ENCODE results near the gene CACNA1G. TPM values are rescaled to one million over a fixed set of nuclear protein-coding genes. Genes with fewer than 3 reads are reported as not detected.

The CACNA1G gene
- total RNA-seq, 1 donor from 2014 or later, result 29.0 TPM

DNA sequence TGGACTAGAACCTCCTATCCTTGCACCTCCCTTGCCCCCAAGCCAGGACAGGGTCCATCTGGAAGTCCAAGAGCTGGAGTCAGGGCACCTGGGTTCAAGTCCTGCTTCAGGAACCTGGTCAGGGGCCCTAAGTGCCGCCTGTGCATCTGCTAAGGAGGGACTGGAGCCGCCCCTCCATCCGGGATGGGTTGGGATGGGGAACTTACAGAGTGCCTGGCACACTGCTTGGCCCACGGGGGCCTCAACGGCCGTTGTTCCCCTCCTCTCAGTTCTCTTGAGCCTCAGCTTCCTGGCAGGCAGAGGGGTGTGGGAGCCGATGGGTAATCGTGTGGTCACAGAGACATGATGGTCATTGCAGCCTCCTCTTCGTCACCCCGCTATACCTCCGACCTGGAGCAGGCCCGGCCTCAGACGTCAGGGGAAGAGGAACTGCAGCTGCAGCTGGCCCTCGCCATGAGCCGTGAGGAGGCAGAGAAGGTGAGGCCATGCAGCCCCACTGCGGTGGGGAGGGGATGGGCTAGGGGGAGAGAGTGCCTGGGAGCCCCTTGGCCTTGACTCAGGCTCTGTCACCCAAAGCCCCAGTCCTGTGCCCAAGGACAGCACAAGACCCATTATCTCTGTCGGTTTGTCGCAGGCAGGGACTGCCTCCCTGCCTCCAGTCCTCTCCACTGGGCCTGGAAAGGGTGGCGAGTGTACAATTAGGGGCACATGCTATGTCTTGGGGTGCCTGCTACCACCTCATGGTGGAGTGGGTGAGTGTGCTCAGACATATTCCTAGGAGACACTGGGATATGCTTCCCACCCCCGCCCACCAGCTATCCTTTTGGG, 22.6 kb upstream of the CACNA1G start:
- TF ChIP-seq, protein P1, sequence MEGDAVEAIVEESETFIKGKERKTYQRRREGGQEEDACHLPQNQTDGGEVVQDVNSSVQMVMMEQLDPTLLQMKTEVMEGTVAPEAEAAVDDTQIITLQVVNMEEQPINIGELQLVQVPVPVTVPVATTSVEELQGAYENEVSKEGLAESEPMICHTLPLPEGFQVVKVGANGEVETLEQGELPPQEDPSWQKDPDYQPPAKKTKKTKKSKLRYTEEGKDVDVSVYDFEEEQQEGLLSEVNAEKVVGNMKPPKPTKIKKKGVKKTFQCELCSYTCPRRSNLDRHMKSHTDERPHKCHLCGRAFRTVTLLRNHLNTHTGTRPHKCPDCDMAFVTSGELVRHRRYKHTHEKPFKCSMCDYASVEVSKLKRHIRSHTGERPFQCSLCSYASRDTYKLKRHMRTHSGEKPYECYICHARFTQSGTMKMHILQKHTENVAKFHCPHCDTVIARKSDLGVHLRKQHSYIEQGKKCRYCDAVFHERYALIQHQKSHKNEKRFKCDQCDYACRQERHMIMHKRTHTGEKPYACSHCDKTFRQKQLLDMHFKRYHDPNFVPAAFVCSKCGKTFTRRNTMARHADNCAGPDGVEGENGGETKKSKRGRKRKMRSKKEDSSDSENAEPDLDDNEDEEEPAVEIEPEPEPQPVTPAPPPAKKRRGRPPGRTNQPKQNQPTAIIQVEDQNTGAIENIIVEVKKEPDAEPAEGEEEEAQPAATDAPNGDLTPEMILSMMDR (IDR thresholded peaks at IDR 0.05; ENCODE audit: unreplicated experiment), result no peak
- Mint-ChIP-seq H3K9me3 (no peaks in the 10 kb centered on the region), H3K27ac (no peak overlapping the region)

GRCh38 chr17:50538549-50539410, 21.7 kb upstream of the CACNA1G start:
- Mint-ChIP-seq H3K27me3 (ENCODE audit: low read depth) (peaks cover under 1% of the 10 kb centered on the region), H3K36me3 (peaks cover 8% of the 10 kb centered on the region), H3K9me3 (no peaks in the 10 kb centered on the region), H3K27ac (no peak overlapping the region), H3K4me3 (no peak overlapping the region), H3K4me1 (peaks cover 34% of the 10 kb centered on the region)
- no peak for DNase-seq (ENCODE audit: low spot score in 2 of 2, unreplicated experiment in 2 of 2)
- TF ChIP-seq, protein P1 (IDR thresholded peaks at IDR 0.05; ENCODE audit: unreplicated experiment), result no peak

More for the DNA sequence above, 22.6 kb upstream of the CACNA1G start:
- no peak overlapping the region for H3K4me3 Mint-ChIP-seq
- H3K36me3 Mint-ChIP-seq, result peaks cover 8% of the 10 kb centered on the region
- peaks cover 36% of the 10 kb centered on the region for H3K4me1 Mint-ChIP-seq
- H3K27me3 Mint-ChIP-seq (ENCODE audit: low read depth), result peaks cover 7% of the 10 kb centered on the region
- no peak for DNase-seq (ENCODE audit: low spot score in 2 of 2, unreplicated experiment in 2 of 2)

DNA sequence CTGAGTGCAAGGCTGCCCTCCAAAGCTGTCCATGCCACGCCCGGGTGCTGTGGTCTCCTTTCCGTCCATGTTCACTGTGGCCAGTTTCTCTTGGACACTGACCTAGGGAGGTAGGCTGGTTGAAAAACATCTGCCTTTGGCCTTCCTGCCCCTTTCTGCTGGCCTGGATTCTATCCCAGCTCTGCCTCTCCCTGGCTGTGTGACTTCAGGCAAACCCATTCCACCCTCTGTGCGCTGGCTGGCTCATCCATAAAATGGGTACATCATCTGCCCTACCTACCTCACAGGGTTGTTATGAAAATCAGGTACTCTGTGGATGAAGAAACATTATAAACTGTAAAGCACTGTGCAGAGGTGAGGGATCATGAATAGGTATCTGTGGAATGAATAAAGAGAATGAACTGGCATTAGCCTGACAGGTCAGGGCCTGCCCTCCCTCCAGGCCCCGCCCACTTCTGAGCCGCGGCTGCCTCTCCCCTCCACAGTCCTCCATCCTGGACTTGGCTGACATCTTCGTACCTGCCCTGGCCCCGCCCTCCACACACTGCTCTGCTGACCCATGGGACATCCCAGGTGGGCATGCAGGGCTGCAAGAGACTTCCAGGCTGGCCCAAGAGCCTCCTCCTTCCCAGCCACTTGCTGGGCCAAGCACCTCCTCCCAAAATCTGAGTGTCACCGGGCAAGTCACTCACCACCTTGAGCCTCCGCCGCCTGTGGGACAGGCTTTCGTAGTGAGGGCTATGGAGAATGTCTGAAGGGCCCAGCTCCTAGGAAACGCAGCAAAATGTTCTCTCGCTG, 20.6 kb upstream of the CACNA1G start:
- H3K27me3 Mint-ChIP-seq (ENCODE audit: low read depth), result no peaks in the 10 kb centered on the region
- H3K9me3 Mint-ChIP-seq, result no peaks in the 10 kb centered on the region
- H3K36me3 Mint-ChIP-seq, result peaks cover 8% of the 10 kb centered on the region
- H3K27ac Mint-ChIP-seq, result no peak overlapping the region
- TF ChIP-seq, protein P1 (IDR thresholded peaks at IDR 0.05; ENCODE audit: unreplicated experiment), result no peak
- no peak overlapping the region for H3K4me3 Mint-ChIP-seq
- DNase-seq (ENCODE audit: low spot score in 2 of 2, unreplicated experiment in 2 of 2), result no peak
- H3K4me1 Mint-ChIP-seq, result peaks cover 23% of the 10 kb centered on the region

- TF ChIP-seq, protein P1 (IDR thresholded peaks at IDR 0.05; ENCODE audit: unreplicated experiment), result no peak
- peaks cover 8% of the 10 kb centered on the region for H3K36me3 Mint-ChIP-seq
- no peak for DNase-seq (ENCODE audit: low spot score in 2 of 2, unreplicated experiment in 2 of 2)
- H3K4me3 Mint-ChIP-seq, result peak overlapping the region; percentile 66
- no peak overlapping the region for H3K27ac Mint-ChIP-seq
- H3K27me3 Mint-ChIP-seq (ENCODE audit: low read depth), result no peaks in the 10 kb centered on the region
- H3K4me1 Mint-ChIP-seq, result peaks cover 16% of the 10 kb centered on the region
- H3K9me3 Mint-ChIP-seq, result no peaks in the 10 kb centered on the region
Measured at GRCh38 chr17:50540560-50541401, 19.7 kb upstream of the CACNA1G start.

DNA sequence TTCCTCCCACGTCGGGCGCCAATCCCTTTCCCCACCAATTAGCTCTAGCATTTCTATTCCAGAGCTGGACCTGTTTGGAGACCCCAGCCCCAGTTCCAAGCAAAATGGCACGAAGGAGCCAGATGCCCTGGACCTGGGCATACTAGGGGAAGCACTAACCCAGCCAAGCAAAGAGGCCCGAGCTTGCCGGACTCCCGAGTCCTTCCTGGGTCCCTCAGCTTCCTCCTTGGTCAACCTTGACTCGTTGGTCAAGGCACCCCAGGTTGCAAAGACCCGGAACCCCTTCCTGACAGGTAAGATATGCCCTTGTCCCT, 19.2 kb upstream of the CACNA1G start:
- H3K4me1 Mint-ChIP-seq, result peaks cover 16% of the 10 kb centered on the region
- H3K27ac Mint-ChIP-seq, result no peak overlapping the region
- peaks cover 3% of the 10 kb centered on the region for H3K27me3 Mint-ChIP-seq (ENCODE audit: low read depth)
- H3K4me3 Mint-ChIP-seq, result peak overlapping the region; percentile 66
- TF ChIP-seq, protein P1 (IDR thresholded peaks at IDR 0.05; ENCODE audit: unreplicated experiment), result no peak
- H3K9me3 Mint-ChIP-seq, result no peaks in the 10 kb centered on the region
- peaks cover 4% of the 10 kb centered on the region for H3K36me3 Mint-ChIP-seq
- no peak for DNase-seq (ENCODE audit: low spot score in 2 of 2, unreplicated experiment in 2 of 2)

Data from mesothelial cell of epicardium (in vitro differentiated cells).